ENCODE data around the gene COL11A1. TPM values are rescaled to one million over a fixed set of nuclear protein-coding genes. Genes with fewer than 3 reads are reported as not detected.
"Not testable (repeated sequence)": the region's sequence is repeated elsewhere in the genome, so short reads cannot be mapped to it uniquely, and the experiment has no call there.

The COL11A1 gene
- polyA plus RNA-seq, 6 donors from 2014 or later: not detected

- Mint-ChIP-seq H3K27me3 (no peaks in the 10 kb centered on the region), H3K36me3 (no peaks in the 10 kb centered on the region), H3K4me3 (no peak overlapping the region), H3K27ac (no peak overlapping the region), H3K9me3 (peaks cover 0 to 2% (median 0%) of the 10 kb centered on the region in 7 donors), H3K4me1 (no peaks in the 10 kb centered on the region)
- no peak for DNase-seq
- no peak for ATAC-seq (ENCODE audit: low read depth in 2 of 2)
Observed at GRCh38 chr1:102937401-102937800, 170.9 kb downstream of the COL11A1 start.

GRCh38 chr1:102933362-102933761 is 175.0 kb downstream of the COL11A1 start:
- not testable (repeated sequence) for H3K27ac Mint-ChIP-seq; H3K4me1 Mint-ChIP-seq; H3K27me3 Mint-ChIP-seq; H3K36me3 Mint-ChIP-seq; ATAC-seq (ENCODE audit: low read depth in 2 of 2); DNase-seq; H3K4me3 Mint-ChIP-seq; H3K9me3 Mint-ChIP-seq

GRCh38 chr1:102919659-102920058 is 188.7 kb downstream of the COL11A1 start:
- H3K27ac Mint-ChIP-seq: no peak overlapping the region
- H3K27me3 Mint-ChIP-seq: no peaks in the 10 kb centered on the region
- H3K4me3 Mint-ChIP-seq: no peak overlapping the region
- no peak for DNase-seq
- H3K9me3 Mint-ChIP-seq: no peaks in the 10 kb centered on the region
- no peak for ATAC-seq (ENCODE audit: low read depth in 2 of 2)
- no peaks in the 10 kb centered on the region for H3K4me1 Mint-ChIP-seq
- H3K36me3 Mint-ChIP-seq: no peaks in the 10 kb centered on the region

GRCh38 chr1:102901996-102902395 is 206.3 kb downstream of the COL11A1 start:
- H3K4me3 Mint-ChIP-seq: no peak overlapping the region
- H3K27ac Mint-ChIP-seq: no peak overlapping the region
- peaks cover 0 to 2% (median 0%) of the 10 kb centered on the region in 7 donors for H3K9me3 Mint-ChIP-seq
- no peak for DNase-seq
- ATAC-seq (ENCODE audit: low read depth in 2 of 2): no peak
- no peaks in the 10 kb centered on the region for H3K4me1 Mint-ChIP-seq
- no peaks in the 10 kb centered on the region for H3K27me3 Mint-ChIP-seq
- no peaks in the 10 kb centered on the region for H3K36me3 Mint-ChIP-seq

DNA sequence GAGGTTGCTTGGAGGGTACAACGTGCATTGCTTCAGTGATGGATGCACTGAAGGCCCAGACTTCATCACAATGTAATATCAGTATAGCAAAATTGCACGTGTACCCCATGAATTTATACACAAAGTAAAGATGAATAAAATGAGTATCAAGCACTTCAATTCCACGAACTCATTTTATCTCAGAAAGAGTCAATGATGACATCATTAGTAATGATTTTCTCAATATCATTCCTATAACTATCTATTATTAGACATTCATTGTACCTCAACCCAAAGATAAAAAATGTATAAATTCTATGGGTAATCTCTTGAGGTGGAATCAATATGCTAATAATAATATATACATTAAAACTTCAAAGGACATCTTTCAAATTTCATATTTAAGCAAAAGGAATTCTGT is 208.4 kb downstream of the COL11A1 start:
- H3K27me3 Mint-ChIP-seq: no peaks in the 10 kb centered on the region
- DNase-seq (no peak), ATAC-seq (ENCODE audit: low read depth in 2 of 2) (no peak)
- no peaks in the 10 kb centered on the region for H3K4me1 Mint-ChIP-seq
- peaks cover 0 to 2% (median 0%) of the 10 kb centered on the region in 7 donors for H3K9me3 Mint-ChIP-seq
- H3K36me3 Mint-ChIP-seq: no peaks in the 10 kb centered on the region
- no peak overlapping the region for H3K27ac Mint-ChIP-seq
- H3K4me3 Mint-ChIP-seq: no peak overlapping the region

GRCh38 chr1:102897557-102897956 is 210.8 kb downstream of the COL11A1 start:
- Mint-ChIP-seq H3K4me3 (no peak overlapping the region), H3K27me3 (no peaks in the 10 kb centered on the region), H3K27ac (no peak overlapping the region), H3K9me3 (peaks cover 0 to 2% (median 0%) of the 10 kb centered on the region in 7 donors), H3K4me1 (no peaks in the 10 kb centered on the region), H3K36me3 (no peaks in the 10 kb centered on the region)
- ATAC-seq (ENCODE audit: low read depth in 2 of 2): no peak
- DNase-seq: no peak

- no peaks in the 10 kb centered on the region for H3K4me1 Mint-ChIP-seq
- H3K9me3 Mint-ChIP-seq: no peaks in the 10 kb centered on the region
- H3K27me3 Mint-ChIP-seq: no peaks in the 10 kb centered on the region
- no peaks in the 10 kb centered on the region for H3K36me3 Mint-ChIP-seq
- no peak overlapping the region for H3K4me3 Mint-ChIP-seq
- no peak for ATAC-seq (ENCODE audit: low read depth in 2 of 2)
- no peak overlapping the region for H3K27ac Mint-ChIP-seq
- DNase-seq: no peak
Observed at GRCh38 chr1:102896771-102897170, 211.6 kb downstream of the COL11A1 start.

DNA sequence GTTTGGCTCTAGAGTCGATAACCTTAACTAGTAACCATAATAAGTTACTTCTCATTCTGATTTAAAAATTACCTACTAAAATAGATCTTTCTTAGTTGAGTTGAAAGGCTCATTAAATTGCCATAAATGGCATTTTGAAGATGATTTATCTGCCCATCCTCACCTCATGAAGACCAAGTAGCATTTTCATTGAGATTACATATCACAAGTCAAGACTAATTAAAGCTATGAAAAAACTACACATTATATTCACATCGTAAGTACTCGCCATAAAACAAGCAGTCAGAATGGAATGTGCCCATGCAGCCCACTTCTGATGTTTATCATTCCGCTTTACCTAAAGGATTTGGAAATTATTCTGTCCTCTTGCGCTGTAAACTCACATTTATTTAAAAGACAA is 212.0 kb downstream of the COL11A1 start:
- no peak overlapping the region for H3K4me3 Mint-ChIP-seq
- DNase-seq (no peak), ATAC-seq (ENCODE audit: low read depth in 2 of 2) (no peak)
- no peak overlapping the region for H3K27ac Mint-ChIP-seq
- H3K36me3 Mint-ChIP-seq: no peaks in the 10 kb centered on the region
- no peaks in the 10 kb centered on the region for H3K4me1 Mint-ChIP-seq
- H3K9me3 Mint-ChIP-seq: no peaks in the 10 kb centered on the region
- H3K27me3 Mint-ChIP-seq: no peaks in the 10 kb centered on the region

DNA sequence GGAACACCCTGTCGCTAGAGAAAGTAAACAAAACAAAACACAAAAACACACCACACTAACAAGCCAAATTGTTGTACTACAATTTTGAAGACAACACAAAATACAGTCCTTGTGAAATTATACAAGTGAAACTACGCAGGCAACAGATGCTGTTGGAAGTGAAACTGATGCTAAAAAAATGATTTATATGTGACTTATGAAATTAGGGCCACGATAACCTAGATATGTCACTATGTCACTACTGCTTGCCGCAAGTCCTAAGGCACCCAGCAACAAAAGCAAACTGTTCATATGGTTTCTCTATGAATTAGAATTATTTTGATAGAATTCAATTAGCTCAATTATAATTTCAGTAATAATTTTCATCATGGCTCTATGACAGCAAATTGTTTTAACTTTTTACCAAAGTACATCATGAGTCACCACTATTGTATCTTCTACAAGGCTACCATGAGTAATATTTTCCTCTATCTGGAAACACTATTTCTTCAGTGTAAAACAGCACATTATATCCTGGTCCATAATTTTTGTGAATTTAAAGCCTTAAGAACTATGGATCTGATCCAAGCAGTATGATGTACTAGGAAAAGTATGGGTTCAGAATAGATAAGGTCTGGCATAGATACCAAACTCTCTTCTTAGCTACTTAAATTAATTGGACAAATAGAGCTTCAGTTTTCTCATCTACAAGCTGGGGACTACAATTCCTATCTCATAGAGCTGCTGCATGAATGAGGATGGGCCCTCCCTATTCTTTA is 216.3 kb downstream of the COL11A1 start:
- no peak overlapping the region for H3K4me3 Mint-ChIP-seq
- DNase-seq: no peak
- no peaks in the 10 kb centered on the region for H3K27me3 Mint-ChIP-seq
- H3K27ac Mint-ChIP-seq: no peak overlapping the region
- no peaks in the 10 kb centered on the region for H3K4me1 Mint-ChIP-seq
- H3K9me3 Mint-ChIP-seq: peaks cover 0 to 2% (median 0%) of the 10 kb centered on the region in 7 donors
- no peak for ATAC-seq (ENCODE audit: low read depth in 2 of 2)
- H3K36me3 Mint-ChIP-seq: no peaks in the 10 kb centered on the region

DNA sequence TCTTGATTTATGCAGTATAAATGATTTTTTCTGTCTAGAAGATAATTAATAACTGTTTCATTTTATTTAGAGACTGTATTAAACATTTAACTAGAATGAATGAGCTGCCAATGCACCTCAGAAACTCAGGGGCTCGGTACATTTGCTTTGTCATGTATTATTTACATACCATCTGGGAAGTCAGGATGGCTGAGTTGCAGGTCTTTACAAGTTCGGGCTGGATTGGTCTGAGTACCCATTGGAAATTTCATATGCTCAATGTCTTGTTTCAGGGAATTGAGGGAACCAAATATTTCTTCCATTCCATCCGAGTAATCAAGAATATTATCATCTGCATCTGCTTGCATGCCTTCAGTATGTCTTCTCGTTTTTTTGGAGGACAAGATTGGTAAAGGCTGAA is 221.7 kb downstream of the COL11A1 start:
- Mint-ChIP-seq H3K27ac (no peak overlapping the region), H3K36me3 (no peaks in the 10 kb centered on the region), H3K9me3 (peaks cover 0 to 2% (median 0%) of the 10 kb centered on the region in 7 donors), H3K4me1 (no peaks in the 10 kb centered on the region), H3K4me3 (no peak overlapping the region), H3K27me3 (no peaks in the 10 kb centered on the region)
- DNase-seq: no peak
- ATAC-seq (ENCODE audit: low read depth in 2 of 2): no peak

- no peak overlapping the region for H3K4me3 Mint-ChIP-seq
- H3K4me1 Mint-ChIP-seq: no peaks in the 10 kb centered on the region
- H3K27me3 Mint-ChIP-seq: no peaks in the 10 kb centered on the region
- no peak for DNase-seq
- no peak for ATAC-seq (ENCODE audit: low read depth in 2 of 2)
- H3K27ac Mint-ChIP-seq: no peak overlapping the region
- H3K36me3 Mint-ChIP-seq: no peaks in the 10 kb centered on the region
- H3K9me3 Mint-ChIP-seq: peaks cover 0 to 2% (median 0%) of the 10 kb centered on the region in 7 donors
Observed at GRCh38 chr1:102884238-102884637, 224.1 kb downstream of the COL11A1 start.

- no peak overlapping the region for H3K4me3 Mint-ChIP-seq
- DNase-seq (no peak), ATAC-seq (ENCODE audit: low read depth in 2 of 2) (no peak)
- H3K36me3 Mint-ChIP-seq: no peaks in the 10 kb centered on the region
- no peak overlapping the region for H3K27ac Mint-ChIP-seq
- H3K27me3 Mint-ChIP-seq: no peaks in the 10 kb centered on the region
- no peaks in the 10 kb centered on the region for H3K4me1 Mint-ChIP-seq
- peaks cover 0 to 2% (median 0%) of the 10 kb centered on the region in 7 donors for H3K9me3 Mint-ChIP-seq
Observed at GRCh38 chr1:102879439-102879993, 228.8 kb downstream of the COL11A1 start.

- DNase-seq (no peak), ATAC-seq (ENCODE audit: low read depth in 2 of 2) (no peak)
- H3K36me3 Mint-ChIP-seq: no peaks in the 10 kb centered on the region
- H3K4me3 Mint-ChIP-seq: no peak overlapping the region
- H3K9me3 Mint-ChIP-seq: peaks cover 0 to 10% (median 4%) of the 10 kb centered on the region in 7 donors
- no peaks in the 10 kb centered on the region for H3K27me3 Mint-ChIP-seq
- no peaks in the 10 kb centered on the region for H3K4me1 Mint-ChIP-seq
- no peak overlapping the region for H3K27ac Mint-ChIP-seq
Observed at GRCh38 chr1:102875756-102876155, 232.6 kb downstream of the COL11A1 start.

DNA sequence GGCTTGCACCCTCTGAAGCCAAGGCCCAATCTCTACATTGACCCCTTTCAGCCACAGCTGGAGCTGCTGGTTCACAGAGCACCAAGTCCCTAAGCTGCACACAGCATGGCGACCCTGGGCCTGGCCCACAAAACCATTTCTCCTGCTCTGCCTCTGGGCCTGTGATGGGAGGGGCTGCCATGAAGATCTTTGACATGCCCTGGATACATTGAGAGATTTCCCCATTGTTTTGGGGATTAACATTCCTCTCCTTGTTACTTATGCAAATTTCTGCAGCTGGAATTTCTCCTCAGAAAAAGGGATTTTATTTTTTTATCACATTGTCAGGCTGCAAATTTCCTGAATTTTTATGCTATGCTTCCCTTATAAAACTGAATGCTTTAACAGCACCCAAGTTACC is 235.8 kb downstream of the COL11A1 start:
- Mint-ChIP-seq H3K4me3 (no peak overlapping the region), H3K36me3 (no peaks in the 10 kb centered on the region), H3K9me3 (peaks cover 3 to 25% (median 11%) of the 10 kb centered on the region in 7 donors), H3K27me3 (no peaks in the 10 kb centered on the region), H3K27ac (no peak overlapping the region), H3K4me1 (no peaks in the 10 kb centered on the region)
- ATAC-seq (ENCODE audit: low read depth in 2 of 2): no peak
- DNase-seq: no peak
